Measurements from ENCODE around the gene ANKHD1.

- TF ChIP-seq, protein P1, sequence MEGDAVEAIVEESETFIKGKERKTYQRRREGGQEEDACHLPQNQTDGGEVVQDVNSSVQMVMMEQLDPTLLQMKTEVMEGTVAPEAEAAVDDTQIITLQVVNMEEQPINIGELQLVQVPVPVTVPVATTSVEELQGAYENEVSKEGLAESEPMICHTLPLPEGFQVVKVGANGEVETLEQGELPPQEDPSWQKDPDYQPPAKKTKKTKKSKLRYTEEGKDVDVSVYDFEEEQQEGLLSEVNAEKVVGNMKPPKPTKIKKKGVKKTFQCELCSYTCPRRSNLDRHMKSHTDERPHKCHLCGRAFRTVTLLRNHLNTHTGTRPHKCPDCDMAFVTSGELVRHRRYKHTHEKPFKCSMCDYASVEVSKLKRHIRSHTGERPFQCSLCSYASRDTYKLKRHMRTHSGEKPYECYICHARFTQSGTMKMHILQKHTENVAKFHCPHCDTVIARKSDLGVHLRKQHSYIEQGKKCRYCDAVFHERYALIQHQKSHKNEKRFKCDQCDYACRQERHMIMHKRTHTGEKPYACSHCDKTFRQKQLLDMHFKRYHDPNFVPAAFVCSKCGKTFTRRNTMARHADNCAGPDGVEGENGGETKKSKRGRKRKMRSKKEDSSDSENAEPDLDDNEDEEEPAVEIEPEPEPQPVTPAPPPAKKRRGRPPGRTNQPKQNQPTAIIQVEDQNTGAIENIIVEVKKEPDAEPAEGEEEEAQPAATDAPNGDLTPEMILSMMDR (IDR thresholded peaks at IDR 0.05), result no peak
- TF ChIP-seq POLR2A (IDR thresholded peaks at IDR 0.05), result no peak
Observed at GRCh38 chr5:140548300-140548688, 146.7 kb downstream of the ANKHD1 start.
